DMS 273 (cell line): ENCODE data around the gene POLR2F.

ENCODE experiments used
- DNase-seq: peaks from one replicate; lab custom pipeline; 2025; ENCODE audit not compliant: unreplicated experiment; lab: John Stamatoyannopoulos, UW

POLR2F gene

DNA sequence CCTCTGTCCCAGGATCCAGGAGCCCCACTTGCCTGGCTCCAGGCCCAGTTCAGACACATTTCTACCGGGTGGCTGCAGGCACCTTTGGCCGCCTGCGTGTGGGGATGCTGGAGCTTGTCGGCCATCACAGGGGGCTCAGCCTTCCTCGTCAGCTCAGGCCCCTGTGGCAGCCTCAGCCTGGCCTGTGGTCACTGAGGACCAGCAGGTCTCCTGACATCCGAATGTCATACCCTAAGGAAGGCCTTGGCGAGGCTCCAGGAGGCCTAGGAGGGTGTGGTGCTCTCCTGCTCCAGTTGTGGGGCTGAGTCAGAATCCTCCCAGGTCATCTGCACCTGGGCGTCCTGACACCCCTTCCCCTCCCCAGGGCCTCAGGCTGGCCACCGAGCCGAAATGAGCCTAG lies 45.7 kb downstream of the POLR2F start:
- DNase-seq: peak; percentile 19

DNA sequence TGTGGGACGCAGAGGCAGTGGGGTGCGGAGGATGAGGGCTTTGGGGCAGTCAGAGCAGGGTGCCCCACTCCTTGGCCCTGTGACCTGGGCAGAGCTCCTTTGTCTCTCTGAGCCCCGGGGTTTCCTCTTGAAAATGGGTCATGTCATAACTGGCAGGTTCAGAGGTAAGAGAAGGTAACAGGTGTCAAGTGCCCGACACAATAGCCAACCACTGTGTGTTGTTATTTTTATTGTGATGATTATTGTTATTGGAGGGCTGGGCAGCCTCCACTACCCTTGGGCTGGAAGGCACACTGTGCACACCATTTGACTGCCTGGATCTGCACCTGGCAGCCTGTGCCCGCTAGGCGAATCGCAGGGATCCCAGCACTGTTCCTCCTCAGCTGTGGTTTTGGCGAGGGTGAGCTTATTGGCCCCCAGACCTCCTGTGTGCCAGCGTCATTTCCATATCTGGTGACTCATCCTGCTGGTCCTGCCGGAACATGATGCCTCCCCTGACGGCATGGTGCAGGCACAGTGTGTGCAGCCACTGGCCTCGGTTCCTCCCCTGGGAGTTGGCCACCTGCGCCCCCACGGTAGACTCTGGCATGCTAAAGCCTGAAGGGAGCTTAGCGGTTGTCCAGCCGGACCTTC lies 46.3 kb downstream of the POLR2F start:
- DNase-seq: peak; percentile 92

DNA sequence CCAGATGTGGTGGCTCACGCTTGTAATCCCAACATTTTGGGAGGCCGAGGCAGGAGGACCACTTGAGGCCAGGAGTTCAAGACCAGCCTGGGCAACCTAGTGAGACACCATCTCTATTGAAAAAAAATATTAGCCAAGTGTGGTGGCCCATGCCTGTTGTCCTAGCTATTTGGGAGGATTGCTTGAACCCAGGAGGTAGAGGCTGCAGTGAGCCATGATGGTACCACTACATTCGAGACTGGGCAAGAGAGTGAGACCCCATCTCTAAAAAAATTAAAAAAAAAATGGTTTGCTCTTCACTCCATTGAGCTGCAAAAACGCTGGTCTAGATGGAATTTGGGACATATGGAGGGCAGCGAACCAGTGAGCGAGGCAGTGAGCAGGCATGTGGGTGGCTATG lies 52.4 kb downstream of the POLR2F start:
- DNase-seq: no peak

DNA sequence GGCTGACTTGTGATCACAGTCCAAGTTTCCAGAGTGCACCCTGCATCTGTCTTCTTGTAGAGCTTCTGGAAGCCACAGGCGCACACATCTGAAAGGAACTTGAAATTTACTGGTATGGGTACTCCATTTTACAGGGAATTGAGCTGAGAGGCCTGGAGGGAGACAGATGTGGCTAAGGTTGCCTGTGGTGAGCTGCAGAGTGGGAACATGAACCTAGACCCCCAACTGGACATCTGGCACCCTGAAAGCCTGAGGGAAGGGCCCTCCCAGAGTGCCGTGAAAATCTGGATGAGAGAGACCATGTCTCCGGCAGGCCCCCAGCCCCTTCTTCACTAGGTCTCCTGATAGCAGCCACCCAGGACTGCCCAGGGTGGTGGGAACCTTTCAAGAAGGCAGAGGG lies 53.4 kb downstream of the POLR2F start:
- no peak for DNase-seq

DNA sequence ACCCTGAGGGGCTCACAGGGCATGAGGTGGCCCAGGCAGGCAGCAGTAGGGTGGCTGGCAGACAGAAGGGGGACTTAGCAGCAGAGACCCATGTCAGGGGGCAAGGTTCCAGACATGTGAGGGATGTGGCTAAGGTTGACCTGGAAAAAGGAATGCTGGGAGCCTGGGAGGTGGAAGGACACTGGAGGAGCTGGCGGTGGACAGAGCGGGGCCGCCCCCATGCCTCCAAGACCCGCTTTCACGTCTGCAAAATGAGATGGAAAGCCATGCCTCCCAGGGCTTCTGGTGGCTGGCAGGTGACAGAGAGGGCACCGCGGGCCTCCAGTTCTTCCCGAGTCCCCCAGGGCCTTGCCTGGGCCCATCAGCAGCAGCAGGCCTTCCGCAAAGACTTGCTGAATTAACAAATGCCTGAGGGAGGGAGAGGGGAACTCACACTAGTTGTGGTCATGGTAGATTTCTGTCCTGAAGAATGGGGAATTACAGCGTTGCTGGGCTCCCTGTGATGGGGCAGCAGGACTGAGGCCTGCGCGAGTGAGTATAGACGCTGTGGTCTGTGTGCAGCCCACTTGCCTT lies 53.9 kb downstream of the POLR2F start:
- DNase-seq: no peak

DNA sequence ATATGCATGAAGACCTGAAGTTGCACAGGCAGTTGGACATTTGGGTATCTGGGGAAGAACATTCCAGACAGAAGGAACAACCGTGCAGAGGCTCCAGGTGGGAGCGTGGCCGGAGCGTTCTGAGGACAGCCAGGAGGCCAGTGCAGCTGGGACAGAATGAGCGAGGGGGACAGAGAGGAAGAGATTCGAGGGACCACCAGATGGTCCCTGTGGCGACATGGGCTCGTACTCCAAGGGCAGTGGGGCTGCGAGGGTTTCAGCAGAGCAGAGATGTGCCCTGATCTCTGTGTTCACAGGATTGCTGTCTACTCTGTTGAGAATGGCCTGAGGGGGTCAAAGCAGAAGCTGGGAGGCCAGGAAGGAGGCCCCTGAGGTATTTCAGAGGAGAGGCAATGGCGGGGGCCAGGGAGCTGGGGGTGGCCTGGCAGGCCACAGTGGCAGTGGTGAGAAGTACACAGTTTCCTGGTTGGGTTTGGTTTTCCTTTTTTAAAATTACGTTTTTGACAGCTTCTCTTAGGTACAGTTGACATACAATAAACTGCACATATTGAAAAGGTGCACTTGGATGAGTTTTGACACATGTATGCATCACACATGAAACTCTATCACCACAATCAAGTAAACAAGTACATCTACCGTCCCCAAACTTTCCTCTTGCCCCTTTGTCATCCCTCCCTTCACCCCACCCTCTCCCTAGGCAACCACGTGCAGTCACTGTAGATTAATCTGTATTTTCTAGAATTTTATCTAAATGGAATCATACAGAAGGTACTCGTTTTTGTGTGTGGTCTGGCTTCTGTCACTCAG lies 55.7 kb downstream of the POLR2F start:
- DNase-seq: no peak

DNA sequence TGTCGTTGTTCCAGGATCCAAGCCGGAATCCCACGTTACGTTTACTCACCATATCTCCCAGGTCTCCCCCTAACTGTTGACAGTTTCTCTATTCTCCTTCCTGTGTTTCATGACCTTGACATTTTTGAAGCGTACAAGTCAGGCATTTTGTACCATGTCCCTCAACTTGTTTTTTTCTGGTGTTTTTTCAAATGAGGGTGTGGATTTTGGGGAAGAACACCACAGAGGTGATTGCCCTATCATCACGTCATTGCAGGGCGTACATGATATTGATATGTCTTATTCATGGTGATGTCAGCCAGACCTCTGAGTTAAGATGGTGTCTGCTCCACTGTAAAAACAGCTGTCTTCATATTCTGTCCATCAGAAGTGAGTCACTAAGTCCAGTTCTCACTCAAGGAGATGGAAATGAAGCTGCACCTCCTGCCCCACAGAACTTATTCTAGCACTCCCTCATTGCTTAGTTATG lies 59.1 kb downstream of the POLR2F start:
- DNase-seq: no peak

DNA sequence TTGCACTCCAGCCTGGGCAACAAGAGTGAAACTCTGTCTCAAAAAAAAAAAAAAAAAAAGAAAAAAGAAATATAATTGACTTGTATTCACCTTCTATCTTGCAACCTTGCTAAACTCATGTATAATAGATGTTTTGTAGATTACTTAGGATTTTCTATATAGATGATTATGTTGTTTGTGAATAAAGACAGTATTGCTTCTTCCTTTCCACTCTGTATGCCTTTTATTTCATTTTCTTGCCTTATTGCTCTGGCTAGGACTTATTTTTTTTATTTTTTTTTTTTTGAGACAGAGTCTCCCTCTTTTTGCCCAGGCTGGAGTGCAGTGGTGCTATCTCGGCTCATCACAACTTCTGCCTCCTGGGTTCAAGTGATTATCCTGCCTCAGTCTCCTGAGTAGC lies 60.6 kb downstream of the POLR2F start:
- DNase-seq: no peak

DNA sequence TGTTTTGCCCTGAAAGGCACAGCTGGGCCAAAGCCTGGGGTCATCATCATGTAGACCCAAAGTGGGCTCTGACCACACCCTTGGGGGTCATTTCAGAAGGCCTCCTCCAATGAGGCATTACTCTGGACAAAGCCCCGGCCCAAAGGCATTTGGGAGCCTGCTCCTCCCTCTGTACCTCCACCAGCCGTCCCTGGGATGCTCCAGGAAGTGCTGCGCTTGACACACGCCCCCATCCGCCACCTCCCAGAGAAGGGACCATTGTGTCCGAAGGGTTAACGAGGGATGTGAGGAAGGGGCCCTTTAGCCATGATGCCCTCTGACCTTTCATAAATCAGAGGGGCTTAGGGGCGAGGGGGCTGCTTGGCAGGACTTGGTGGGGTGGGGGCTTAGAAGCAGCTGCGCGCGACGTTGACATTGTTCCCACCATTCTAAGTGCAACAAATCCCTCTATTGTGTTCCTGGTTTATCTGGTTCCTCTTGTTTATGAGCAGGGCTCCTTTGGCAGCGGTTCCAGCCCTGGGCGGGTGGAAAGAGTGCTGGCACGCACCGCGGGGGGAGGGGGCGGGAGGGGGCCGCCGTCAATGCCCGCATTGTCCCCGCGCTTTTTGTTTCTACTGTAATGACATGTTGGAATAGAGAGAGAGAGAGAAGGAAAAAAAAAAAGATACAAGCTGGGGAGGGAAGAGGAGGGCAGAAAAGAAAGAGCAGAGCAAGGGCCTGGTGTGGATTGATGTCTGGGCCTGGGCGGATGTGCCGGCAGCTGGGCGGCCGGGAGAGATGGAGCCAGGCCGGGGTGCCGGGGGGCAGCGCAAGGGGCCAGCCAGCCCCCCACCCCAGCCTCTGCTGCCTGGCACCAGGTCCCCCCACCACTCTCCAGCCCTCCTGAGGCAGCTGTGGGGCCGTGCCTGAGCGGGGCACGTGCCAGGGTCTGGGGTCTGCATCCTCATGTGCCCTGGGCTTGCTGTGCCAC lies 63.0 kb downstream of the POLR2F start:
- DNase-seq: peak; percentile 57

DNA sequence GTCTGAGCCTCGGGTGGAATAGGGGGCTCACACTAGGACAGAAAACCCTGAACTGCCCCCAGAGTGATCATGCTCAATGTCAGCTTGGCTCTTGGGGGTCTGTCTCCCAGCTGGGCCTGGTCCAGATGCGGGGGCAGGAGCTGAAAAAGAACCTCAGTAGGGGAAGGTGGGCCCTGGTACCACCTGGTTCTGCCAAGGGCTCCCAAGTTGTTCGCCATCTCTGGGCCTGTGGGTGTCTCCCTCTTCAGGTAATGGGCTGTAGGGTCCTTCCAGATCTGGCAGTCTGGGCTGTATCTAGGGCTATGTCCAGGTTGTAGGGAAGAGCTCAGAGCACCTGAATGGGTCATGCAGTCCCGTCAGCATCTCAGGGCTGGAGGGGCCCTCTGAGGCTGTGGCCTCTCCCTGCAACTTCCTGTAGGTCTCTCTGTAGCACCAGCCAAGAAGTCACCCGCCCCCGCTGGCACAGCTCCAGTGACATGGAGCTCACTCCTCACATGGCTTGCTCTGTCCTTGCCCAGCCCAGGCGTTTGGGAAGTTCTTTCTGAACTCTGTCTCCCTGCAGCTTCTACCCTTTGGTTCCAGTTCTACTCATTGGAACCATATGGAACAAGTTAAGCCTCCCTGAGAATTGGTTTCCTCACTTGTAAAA lies 63.9 kb downstream of the POLR2F start:
- DNase-seq: peak; percentile 74

DNA sequence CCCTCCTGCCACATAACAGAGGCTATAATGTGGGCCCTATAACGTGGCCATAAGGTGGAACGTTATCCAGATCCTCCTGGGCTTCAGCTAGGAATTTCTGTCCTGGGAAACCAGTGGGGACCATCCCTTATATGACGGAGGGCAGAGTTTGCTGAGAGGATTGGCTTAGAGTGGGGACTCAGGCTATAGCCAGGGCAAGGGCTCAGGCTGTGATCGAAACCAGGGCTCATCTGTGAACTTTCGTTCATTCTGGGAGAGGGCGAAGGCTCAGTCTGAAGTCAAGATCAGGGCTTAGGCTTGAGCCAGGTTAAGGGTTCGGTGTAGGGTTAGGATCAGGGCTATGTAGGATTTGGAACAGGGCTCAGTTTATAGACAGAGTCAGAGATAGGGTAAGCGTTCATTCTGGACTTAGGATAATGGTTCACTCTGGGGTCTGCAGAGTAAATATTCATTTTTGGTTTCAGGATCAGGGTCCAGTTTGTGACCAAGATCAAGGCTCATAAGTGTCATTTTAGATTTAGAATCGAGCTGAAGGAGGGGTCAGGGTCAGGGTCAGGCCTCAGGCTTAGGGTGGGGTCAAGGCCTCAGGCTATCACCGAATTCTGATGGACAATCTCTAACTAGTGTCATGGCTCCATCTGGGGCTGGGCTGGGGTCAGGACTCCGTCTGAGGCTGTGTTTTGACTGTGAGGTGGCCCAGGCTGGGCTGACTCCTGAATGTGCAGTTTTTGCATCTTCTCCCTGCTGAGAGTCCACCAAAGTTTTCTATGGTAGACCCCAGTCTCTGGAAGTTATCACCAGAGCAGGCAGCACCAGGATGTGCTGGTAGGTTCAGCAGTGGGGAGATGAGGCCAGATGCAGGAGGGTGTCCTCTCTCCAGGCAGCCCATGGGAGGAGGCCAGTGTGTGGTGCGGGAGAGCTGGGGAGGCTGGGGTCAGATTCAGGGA lies 64.7 kb downstream of the POLR2F start:
- DNase-seq: no peak
